HG02642 (cell line): ENCODE data around the gene NSUN5.
"Not testable (repeated sequence)": the region's sequence is repeated elsewhere in the genome, so short reads cannot be mapped to it uniquely, and the experiment has no call there.

Source experiments
- ATAC-seq: cut with Tn5 transposase; IDR thresholded peaks from one replicate; pipeline ENCODE4 v1.9.1; 2021; ENCODE audit warnings: mild to moderate bottlenecking; ENCODE audit not compliant: unreplicated experiment, poor library complexity

Gene NSUN5

DNA sequence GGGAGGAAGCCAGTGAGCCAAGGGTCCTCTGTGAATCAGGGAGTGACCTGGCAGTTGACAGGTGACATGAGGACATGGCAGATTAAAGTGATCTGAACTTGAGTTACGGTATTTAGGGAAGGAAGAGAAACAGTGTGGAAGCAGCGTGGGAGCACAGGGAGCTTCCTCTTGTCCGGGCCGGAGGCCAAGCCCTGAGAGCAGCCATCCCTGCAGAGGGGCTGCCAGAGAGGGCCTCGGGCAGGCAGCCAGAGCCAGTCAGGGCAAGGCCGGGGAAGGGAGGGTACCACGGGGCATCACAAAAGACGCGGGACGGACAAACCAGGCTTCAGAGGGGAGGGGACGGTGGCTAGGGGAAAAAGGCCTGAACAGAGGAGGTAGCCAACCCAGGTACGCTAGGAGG is 8.8 kb downstream of the NSUN5 start:
- ATAC-seq = not testable (repeated sequence)

DNA sequence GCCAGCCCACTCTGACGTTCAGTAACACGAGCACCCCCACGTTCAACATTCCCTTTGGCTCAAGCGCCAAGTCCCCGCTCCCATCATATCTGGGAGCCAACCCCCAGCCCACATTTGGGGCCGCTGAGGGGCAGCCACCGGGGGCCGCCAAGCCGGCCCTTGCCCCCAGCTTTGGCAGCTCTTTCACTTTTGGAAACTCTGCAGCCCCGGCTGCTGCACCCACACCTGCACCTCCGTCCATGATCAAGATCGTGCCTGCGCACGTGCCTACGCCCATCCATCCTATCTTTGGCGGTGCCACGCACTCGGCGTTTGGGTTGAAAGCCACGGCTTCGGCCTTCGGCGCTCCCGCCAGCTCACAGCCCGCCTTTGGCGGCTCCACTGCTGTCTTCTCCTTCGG is 10.9 kb downstream of the NSUN5 start:
- ATAC-seq = not testable (repeated sequence)

DNA sequence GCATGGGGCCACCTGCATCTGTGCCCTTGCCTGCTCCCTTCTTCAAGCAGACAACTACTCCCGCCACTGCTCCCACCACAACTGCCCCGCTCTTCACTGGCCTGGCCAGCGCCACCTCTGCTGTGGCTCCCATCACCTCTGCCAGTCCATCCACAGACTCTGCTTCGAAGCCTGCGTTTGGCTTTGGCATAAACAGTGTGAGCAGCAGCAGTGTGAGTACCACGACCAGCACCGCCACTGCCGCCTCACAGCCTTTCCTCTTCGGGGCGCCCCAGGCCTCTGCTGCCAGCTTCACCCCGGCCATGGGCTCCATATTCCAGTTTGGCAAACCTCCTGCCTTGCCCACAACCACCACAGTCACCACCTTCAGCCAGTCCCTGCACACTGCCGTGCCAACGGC is 11.4 kb downstream of the NSUN5 start:
- not testable (repeated sequence) for ATAC-seq

DNA sequence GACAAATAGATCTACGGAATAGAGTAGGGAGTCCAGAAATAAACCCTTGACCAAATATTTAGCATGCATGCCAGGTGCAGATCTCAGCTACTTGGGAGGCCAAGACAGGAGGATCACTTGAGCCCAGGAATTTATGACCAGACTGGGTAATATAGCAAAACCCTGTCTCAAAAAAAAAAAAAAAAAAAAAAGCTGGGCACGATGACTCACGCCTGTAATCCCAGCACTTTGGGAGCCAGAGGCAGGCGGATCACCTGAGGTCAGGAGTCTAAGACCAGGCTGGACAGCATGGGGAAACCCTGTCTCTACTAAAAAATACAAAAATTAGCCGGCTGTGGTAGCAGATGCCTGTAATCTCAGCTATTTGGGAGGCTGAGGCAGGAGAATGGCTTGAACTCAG is 31.4 kb downstream of the NSUN5 start:
- ATAC-seq = not testable (repeated sequence)

DNA sequence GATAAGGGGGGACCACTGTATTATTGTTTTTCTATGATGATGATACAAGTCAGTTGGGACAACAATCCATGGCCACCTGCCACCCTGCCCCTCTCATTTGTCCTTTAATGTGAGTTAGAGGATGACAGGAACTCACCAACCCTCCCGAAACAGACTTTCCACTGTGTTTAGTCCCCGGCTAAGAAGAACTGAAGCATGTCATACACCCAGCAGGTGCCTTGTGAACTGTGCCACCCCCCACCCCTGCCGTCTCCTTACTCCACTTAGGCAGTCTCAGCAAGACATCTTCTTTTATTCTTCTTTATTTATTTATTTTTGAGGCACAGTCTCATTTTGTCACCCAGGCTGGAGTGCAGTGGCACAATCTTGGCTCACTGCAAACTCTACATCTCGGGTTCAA is 40.8 kb downstream of the NSUN5 start:
- ATAC-seq = not testable (repeated sequence)

DNA sequence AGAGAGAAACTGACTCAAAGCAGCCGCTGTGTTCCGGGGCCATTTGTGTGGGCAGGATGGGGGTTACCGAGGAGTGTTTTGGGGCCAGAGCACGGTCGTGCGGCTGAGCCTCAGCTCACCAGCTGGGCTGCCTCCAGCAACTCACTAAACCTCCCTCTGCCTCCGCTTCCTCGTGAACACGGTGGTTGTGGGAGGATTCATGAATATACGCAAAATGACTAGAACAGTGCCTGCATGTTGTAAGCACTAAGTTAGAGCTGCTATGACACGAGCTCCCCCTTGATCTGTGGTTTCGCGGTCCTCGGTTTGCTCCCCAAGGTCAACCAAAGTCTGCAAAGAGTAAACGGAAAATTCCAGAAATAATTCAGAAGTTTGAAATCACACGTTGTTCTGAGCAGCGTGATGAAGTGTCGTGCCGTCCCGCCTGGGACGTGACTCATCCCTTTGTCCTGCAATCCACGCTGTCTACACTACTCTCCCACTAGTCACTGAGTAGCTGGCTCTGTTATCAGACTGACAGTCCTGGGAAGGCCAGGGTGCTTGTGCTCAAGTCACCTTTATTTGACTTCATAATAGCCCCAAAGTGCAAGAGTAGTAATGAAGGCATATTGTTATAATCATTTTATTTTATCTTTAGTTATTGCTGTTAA is 41.8 kb downstream of the NSUN5 start:
- peak; percentile 85 for ATAC-seq

DNA sequence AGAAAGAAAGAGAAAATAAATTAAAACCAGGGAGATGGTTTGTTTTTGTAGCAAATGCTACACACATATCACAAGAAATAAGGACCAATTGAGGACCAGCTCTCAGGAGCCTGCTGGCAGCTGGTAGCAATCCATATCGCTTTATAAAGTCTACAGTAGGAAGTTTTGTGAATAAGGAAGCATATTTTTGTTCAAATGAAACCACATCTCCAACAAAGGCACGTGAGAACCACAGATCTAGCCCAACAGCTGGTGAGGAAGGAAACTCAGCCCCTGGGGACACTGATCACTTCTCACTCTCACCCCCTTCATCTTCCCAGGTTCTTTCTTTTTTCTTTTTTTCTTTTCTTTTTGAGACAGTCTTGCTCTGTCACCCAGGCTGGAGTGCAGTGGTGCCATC is 46.2 kb downstream of the NSUN5 start:
- ATAC-seq = peak; percentile 43
